ENCODE measurements around the gene PTPRE.
A peak's percentile ranks its signal among the peaks of the same experiment; 100 is the strongest.

The PTPRE gene

DNA sequence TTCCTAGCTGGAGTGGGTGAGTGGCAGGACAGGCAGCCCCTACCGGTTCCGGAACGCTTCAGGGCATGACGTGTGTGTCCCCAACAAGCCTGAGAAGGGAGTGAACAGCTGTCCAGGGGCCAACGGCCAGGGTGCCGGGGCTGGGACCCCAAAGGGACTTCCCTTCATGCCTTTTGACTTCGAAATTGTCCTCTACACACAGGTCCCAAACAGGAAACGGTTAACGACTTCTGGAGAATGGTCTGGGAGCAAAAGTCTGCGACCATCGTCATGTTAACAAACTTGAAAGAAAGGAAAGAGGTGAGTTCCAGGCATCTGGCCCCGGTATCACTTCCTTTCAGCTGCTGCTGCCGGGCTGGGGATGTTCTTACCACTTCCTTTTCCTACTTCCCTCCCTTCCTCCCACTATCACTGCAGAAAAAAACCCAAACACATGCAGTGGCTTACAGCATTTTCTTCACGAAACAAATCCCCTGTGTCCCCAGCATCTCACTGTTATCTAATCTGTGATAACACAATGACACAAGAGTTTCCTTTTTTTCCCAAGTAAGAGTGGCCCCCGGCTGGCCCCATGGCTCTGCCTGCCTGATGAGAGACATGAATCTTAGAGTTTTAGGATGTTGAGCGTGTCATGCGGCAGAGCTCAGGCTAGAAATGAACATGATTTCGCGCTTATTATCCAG is 156.1 kb downstream of the PTPRE start:
- TF ChIP-seq, protein P1, sequence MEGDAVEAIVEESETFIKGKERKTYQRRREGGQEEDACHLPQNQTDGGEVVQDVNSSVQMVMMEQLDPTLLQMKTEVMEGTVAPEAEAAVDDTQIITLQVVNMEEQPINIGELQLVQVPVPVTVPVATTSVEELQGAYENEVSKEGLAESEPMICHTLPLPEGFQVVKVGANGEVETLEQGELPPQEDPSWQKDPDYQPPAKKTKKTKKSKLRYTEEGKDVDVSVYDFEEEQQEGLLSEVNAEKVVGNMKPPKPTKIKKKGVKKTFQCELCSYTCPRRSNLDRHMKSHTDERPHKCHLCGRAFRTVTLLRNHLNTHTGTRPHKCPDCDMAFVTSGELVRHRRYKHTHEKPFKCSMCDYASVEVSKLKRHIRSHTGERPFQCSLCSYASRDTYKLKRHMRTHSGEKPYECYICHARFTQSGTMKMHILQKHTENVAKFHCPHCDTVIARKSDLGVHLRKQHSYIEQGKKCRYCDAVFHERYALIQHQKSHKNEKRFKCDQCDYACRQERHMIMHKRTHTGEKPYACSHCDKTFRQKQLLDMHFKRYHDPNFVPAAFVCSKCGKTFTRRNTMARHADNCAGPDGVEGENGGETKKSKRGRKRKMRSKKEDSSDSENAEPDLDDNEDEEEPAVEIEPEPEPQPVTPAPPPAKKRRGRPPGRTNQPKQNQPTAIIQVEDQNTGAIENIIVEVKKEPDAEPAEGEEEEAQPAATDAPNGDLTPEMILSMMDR (IDR thresholded peaks at IDR 0.05; ENCODE audit: control extremely low read depth, extremely low read depth, low read depth, missing control alignments): no peak
- peak; percentile 54 for DNase-seq (ENCODE audit: extremely low spot score)
- ChIA-PET CTCF (interaction anchor here (0.8 to 17.6 kb wide), 8 partner anchors 11 to 53 kb away, joined by 3 to 335 read pairs (median 7); no protein-coding TSS in a partner anchor), POLR2A (interaction anchor here (0.7 kb wide), 1 partner anchor 15 kb away, joined by 4 read pairs; no protein-coding TSS in a partner anchor)

DNA sequence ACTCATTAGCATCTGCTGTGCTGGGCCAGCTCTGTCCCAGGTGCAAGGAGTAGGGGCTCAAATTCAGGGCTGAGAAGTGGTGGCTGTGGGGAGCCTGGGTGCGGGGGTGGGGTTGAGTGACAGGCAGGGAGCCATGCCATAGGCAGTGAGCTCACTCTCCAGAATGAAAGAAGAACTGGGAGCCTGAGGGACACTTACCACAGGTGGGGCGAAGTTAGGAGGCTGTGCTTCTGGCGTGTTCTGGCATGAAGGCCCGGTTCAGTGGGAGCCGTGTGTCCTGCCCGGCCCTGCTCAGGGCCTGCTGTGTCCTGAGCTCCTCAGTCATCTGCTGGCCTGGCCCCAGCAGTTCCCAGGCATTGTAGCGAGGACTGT is 156.8 kb downstream of the PTPRE start:
- ChIA-PET CTCF (interaction anchor here (0.8 to 17.6 kb wide), 8 partner anchors 12 to 53 kb away, joined by 3 to 335 read pairs (median 7); no protein-coding TSS in a partner anchor), POLR2A (interaction anchor here (0.7 kb wide), 1 partner anchor 16 kb away, joined by 4 read pairs; no protein-coding TSS in a partner anchor)
- DNase-seq (ENCODE audit: extremely low spot score): peak; percentile 62
- TF ChIP-seq, protein P1 (IDR thresholded peaks at IDR 0.05; ENCODE audit: control extremely low read depth, extremely low read depth, low read depth, missing control alignments): no peak

DNA sequence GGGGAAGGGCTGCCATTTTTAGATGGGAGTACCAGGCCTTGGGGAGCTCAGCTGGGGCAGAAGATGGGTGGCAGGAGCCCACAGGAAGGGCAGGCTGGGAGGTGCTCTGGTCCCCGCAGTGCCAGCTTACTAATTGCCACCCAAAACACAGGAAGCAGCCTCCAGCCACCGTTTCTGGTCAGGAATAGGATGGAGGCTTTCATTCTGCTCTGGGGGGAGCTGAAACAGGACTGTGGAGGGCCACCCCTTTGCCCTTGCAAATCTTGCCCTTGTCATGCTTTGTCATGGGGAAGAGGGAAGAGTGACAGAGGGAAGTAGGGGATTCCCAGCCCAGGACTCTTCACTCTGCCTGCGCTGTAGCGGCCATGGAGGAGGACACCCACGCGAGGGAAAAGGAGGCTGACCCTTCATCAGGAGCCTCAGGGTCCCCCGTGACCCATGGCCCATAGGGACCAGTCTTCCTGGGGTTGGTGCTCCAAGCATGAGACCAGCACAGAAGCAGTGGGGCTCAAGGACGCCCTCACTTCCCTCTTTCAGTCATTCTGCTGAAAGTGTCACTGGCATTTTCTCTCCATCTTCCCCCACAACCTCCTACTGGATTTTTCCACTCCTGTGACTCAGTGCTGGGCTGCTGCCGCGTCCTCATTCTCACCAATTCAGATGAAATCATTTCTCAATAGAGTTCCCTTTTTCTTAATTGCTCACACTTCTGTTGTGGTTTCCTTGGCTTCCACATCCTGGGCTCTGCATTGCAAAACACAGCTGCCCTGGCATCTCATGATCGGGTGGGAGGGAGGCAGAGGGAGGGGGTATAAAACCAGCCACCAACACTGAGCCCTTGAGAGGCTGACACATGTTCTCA is 157.4 kb downstream of the PTPRE start:
- POLR2A ChIA-PET: no interaction called here
- CTCF ChIA-PET: interaction anchor here (1.7 to 17.6 kb wide), 6 partner anchors 12 to 53 kb away, joined by 4 to 335 read pairs (median 10); no protein-coding TSS in a partner anchor
- DNase-seq (ENCODE audit: extremely low spot score): peak; percentile 53

DNA sequence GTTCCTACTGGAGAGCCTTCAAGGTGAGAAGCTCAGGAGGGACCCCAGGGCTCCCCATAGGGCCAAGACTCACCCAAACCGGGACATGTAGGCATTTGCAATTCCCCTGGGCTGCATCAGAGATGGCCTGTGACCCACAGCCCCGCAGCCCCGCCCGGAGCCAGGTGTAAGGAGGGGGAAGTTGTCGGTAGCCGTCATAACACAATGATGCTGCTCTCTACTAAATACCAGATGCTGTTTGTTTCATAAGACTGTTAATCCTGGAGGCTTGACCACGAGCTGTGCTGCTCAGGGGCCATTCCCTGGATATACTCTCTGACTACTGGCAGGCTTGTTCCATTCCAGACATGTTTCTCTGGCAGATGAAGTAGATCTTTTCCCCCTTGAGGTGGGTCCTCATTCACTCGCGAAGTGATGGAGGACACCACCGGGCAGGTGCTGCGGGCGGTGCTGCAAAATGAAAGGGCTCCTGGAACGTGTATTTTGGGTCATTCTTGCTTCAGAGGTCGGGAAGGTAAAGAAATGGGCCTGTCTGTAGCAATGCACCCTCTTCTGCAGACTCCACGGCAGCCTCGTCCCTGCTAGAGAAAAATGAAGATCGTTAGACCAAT is 158.2 kb downstream of the PTPRE start:
- ChIA-PET CTCF (interaction anchor here (1.9 to 17.6 kb wide), 3 partner anchors 13 to 32 kb away, joined by 6 to 335 read pairs (median 39); no protein-coding TSS in a partner anchor), POLR2A (no interaction called here)
- DNase-seq (ENCODE audit: extremely low spot score): no peak
- TF ChIP-seq, protein P1 (IDR thresholded peaks at IDR 0.05; ENCODE audit: control extremely low read depth, extremely low read depth, low read depth, missing control alignments): no peak

More for the DNA sequence above, 157.4 kb downstream of the PTPRE start:
- TF ChIP-seq, protein P1 (IDR thresholded peaks at IDR 0.05; ENCODE audit: control extremely low read depth, extremely low read depth, low read depth, missing control alignments): no peak

DNA sequence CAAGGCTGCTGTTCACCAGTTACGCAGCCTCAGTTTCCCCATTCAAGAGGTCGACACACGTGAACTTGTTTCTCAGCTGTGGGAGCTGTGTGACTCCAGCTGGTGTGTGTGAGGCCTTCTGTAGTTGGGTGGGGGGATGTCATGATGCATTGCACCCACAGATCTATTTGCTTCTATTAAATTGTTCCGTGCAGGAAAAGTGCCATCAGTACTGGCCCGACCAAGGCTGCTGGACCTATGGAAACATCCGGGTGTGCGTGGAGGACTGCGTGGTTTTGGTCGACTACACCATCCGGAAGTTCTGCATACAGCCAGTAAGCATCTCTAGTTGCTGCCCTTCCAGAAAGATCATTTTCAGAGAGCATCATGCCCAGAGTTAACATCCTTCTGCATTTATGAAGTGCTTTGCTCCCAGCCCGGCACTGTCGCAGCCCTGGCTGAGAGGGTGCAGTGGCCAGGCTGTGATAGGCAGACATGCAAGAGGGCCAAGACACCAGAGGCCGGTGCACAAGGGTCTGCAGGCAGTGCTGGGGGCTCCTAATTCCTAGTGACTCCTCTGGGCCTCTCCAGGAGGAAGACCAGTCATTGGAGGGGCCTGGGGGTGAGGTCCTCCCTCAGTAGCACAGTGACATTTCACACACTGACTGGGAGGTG is 159.1 kb downstream of the PTPRE start:
- CTCF ChIA-PET: interaction anchor here (17.6 kb wide), 1 partner anchor 33 kb away, joined by 335 read pairs; no protein-coding TSS in a partner anchor

More for the DNA sequence above, 159.1 kb downstream of the PTPRE start:
- POLR2A ChIA-PET: no interaction called here
- TF ChIP-seq, protein P1 (IDR thresholded peaks at IDR 0.05; ENCODE audit: control extremely low read depth, extremely low read depth, low read depth, missing control alignments): no peak
- DNase-seq (ENCODE audit: extremely low spot score): no peak
